GM23248 (cell line): Measurements from ENCODE around the gene SEZ6L.

Experiments used
- EZH2 ChIP-seq: fragments of 200-600 bp; sonication (generic); IDR thresholded peaks from 2 replicates; pipeline ENCODE4 v1.6.1; 2018; ENCODE audit warnings: antibody characterized with exemption, mild to moderate bottlenecking; ENCODE audit not compliant: insufficient read depth, poor library complexity, severe bottlenecking
- EZH2phosphoT487 ChIP-seq: fragments of 200-600 bp; sonication (generic); IDR thresholded peaks from 2 replicates; pipeline ENCODE4 v1.6.1; 2018; ENCODE audit warnings: antibody characterized with exemption, moderate library complexity, mild to moderate bottlenecking, low read depth; ENCODE audit not compliant: insufficient read depth

GRCh38 chr22:26271427-26271826, 102.2 kb downstream of the SEZ6L start:
- TF ChIP-seq EZH2 (no peak), EZH2phosphoT487 (no peak)
